ENCODE results near the gene LMO2.

The LMO2 gene

GRCh38 chr11:33899400-33900037, 7.6 kb upstream of the LMO2 start:
- H3K9ac ChIP-seq (ENCODE audit: low read depth, low read length): no peak overlapping the region
- no peaks in the 10 kb centered on the region for H3K36me3 ChIP-seq (ENCODE audit: control insufficient read depth, insufficient read depth, low read length)

DNA sequence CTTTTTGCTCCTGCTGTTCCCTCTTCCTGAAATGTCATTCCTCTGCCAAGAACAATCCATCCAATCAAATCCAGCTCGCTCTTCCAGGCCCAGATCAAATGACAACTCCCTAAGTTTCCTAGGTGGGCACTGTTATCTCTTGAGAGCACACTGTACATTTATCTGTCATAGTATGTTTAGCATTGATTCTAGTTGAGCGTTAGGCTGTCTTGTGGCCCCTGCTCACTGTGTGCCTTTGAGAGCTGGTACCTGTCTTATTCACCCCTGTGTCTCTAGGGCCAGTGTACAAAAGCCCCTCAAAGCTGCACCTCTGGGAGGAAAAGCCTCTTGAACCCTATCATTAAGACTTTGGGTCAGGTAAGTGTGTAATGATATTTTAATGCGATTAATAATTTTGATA, 7.1 kb upstream of the LMO2 start:
- Histone ChIP-seq H3K4me3 (ENCODE audit: low read depth, low read length) (no peak overlapping the region), H3K27me3 (ENCODE audit: control insufficient read depth, insufficient read depth, low read length) (no peaks in the 10 kb centered on the region), H3K9me3 (ENCODE audit: control insufficient read depth, insufficient read depth, low read length) (no peaks in the 10 kb centered on the region), H3K4me1 (ENCODE audit: control insufficient read depth, insufficient read depth, low read length) (peaks cover 4% of the 10 kb centered on the region; the same call in 1 of the 2 replicates), H3K27ac (ENCODE audit: low read depth, low read length) (no peak overlapping the region), H3K9ac (ENCODE audit: low read depth, low read length) (no peak overlapping the region), H3K36me3 (ENCODE audit: control insufficient read depth, insufficient read depth, low read length) (no peaks in the 10 kb centered on the region)

More at GRCh38 chr11:33899400-33900037, 7.6 kb upstream of the LMO2 start:
- no peaks in the 10 kb centered on the region for H3K9me3 ChIP-seq (ENCODE audit: control insufficient read depth, insufficient read depth, low read length)
- H3K4me1 ChIP-seq (ENCODE audit: control insufficient read depth, insufficient read depth, low read length): peaks cover 4% of the 10 kb centered on the region; the same call in 1 of the 2 replicates
- no peak overlapping the region for H3K4me3 ChIP-seq (ENCODE audit: low read depth, low read length)
- no peak overlapping the region for H3K27ac ChIP-seq (ENCODE audit: low read depth, low read length)
- H3K27me3 ChIP-seq (ENCODE audit: control insufficient read depth, insufficient read depth, low read length): no peaks in the 10 kb centered on the region

GRCh38 chr11:33897761-33898375, 6.0 kb upstream of the LMO2 start:
- Histone ChIP-seq H3K4me3 (ENCODE audit: low read depth, low read length) (no peak overlapping the region), H3K9me3 (ENCODE audit: control insufficient read depth, insufficient read depth, low read length) (no peaks in the 10 kb centered on the region), H3K36me3 (ENCODE audit: control insufficient read depth, insufficient read depth, low read length) (no peaks in the 10 kb centered on the region), H3K9ac (ENCODE audit: low read depth, low read length) (no peak overlapping the region), H3K4me1 (ENCODE audit: control insufficient read depth, insufficient read depth, low read length) (peaks cover 4% of the 10 kb centered on the region; the same call in 1 of the 2 replicates), H3K27ac (ENCODE audit: low read depth, low read length) (no peak overlapping the region), H3K27me3 (ENCODE audit: control insufficient read depth, insufficient read depth, low read length) (no peaks in the 10 kb centered on the region)

DNA sequence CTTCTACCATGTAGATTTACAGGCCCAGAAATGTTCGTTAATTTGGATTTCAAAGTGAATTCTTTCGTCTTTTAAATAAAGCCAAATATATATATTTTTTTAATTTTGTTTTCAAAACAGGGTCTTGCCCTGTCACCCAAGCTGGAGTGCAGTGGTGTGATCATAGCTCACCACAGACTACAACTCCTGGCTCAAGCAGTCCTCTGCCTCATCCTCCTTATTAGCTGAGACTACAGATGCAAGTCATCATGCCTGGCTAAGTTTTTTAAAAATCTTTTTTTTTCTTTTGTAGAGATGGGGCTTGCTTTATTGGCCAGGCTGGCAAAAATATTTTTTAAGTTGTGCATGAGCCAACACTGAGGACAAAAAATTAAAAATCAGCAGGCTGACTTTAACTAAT, 5.0 kb upstream of the LMO2 start:
- Histone ChIP-seq H3K4me1 (ENCODE audit: control insufficient read depth, insufficient read depth, low read length) (peaks cover 4% of the 10 kb centered on the region; the same call in 1 of the 2 replicates), H3K36me3 (ENCODE audit: control insufficient read depth, insufficient read depth, low read length) (no peaks in the 10 kb centered on the region), H3K9ac (ENCODE audit: low read depth, low read length) (no peak overlapping the region), H3K9me3 (ENCODE audit: control insufficient read depth, insufficient read depth, low read length) (no peaks in the 10 kb centered on the region), H3K27me3 (ENCODE audit: control insufficient read depth, insufficient read depth, low read length) (no peaks in the 10 kb centered on the region), H3K4me3 (ENCODE audit: low read depth, low read length) (no peak overlapping the region), H3K27ac (ENCODE audit: low read depth, low read length) (no peak overlapping the region)

DNA sequence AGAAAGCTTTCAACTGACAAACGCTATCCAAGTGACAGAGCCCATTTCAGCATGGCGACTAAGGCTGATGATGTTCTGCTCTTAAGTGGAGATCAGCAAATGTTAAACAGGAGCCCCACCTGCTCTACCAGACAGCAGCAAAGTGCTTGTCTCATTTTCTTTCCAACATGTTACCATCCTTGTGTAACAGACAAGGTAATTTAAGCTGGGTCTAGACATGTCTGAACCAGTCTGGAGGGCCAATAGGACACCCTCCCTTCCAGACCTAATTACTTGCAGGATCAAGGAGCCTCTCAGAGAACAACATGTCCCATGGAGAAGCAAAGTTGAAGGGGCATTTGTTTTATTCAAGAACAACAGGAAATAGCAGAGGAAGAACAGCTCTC, 3.9 kb upstream of the LMO2 start:
- H3K27ac ChIP-seq (ENCODE audit: low read depth, low read length): no peak overlapping the region

DNA sequence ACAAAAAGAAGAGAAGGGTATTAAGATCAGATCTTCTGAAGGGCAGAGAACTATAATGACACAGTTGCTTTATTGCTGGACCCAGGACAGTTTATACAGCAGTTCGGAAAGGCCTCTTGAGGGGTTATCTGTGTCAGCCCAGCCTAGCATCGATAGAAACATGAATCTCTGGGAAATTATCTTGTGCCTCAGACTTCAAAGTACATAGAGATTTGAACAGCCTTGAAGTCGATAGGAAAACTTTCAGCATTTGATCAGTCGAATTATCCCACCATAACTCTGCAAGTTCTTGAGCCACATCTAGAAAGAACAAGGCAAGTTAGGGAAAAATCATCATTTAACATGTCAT, 2.5 kb upstream of the LMO2 start:
- Histone ChIP-seq H3K27ac (ENCODE audit: low read depth, low read length) (no peak overlapping the region), H3K27me3 (ENCODE audit: control insufficient read depth, insufficient read depth, low read length) (no peaks in the 10 kb centered on the region), H3K4me3 (ENCODE audit: low read depth, low read length) (no peak overlapping the region), H3K36me3 (ENCODE audit: control insufficient read depth, insufficient read depth, low read length) (no peaks in the 10 kb centered on the region), H3K9ac (ENCODE audit: low read depth, low read length) (no peak overlapping the region), H3K9me3 (ENCODE audit: control insufficient read depth, insufficient read depth, low read length) (no peaks in the 10 kb centered on the region), H3K4me1 (ENCODE audit: control insufficient read depth, insufficient read depth, low read length) (peaks cover 9% of the 10 kb centered on the region; the same call in 1 of the 2 replicates)

More for the DNA sequence above, 3.9 kb upstream of the LMO2 start:
- no peak overlapping the region for H3K9ac ChIP-seq (ENCODE audit: low read depth, low read length)
- no peaks in the 10 kb centered on the region for H3K27me3 ChIP-seq (ENCODE audit: control insufficient read depth, insufficient read depth, low read length)
- H3K36me3 ChIP-seq (ENCODE audit: control insufficient read depth, insufficient read depth, low read length): no peaks in the 10 kb centered on the region
- H3K9me3 ChIP-seq (ENCODE audit: control insufficient read depth, insufficient read depth, low read length): no peaks in the 10 kb centered on the region
- no peak overlapping the region for H3K4me3 ChIP-seq (ENCODE audit: low read depth, low read length)
- peaks cover 9% of the 10 kb centered on the region; the same call in 1 of the 2 replicates for H3K4me1 ChIP-seq (ENCODE audit: control insufficient read depth, insufficient read depth, low read length)

DNA sequence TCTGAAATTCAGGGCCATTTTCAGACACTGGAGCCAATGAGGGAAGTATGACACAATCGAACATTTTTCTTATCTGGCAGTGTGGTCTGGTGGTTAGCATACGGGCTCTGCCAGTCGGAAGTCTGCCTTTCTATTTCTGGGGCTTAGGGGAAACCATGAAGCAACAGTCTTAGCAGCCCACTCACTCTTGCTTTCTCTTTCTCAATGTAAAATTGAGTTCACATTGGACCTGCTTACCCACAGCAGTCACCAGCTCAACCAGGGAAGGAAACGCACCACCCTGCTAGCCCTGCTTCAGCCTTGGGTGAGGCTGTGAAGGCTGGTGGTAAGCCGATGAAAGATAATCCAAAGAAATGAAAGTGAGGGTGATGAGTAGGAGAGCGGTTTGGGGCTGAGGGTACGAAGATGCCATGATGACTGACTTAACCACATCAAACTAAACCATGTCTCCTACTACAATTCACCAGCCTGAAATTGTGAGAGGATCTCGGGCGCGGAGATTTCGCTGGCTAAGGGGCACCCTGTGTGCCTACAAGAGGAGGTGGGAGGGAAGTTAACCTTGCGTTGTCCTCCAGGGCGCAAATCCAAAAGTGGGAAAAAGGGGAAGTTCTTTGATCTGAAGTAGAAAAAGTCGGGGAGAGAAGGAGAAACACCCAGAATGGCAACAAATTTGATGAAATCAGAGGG, 2.0 kb upstream of the LMO2 start:
- no peaks in the 10 kb centered on the region for H3K9me3 ChIP-seq (ENCODE audit: control insufficient read depth, insufficient read depth, low read length)
- no peaks in the 10 kb centered on the region for H3K36me3 ChIP-seq (ENCODE audit: control insufficient read depth, insufficient read depth, low read length)
- no peak overlapping the region for H3K9ac ChIP-seq (ENCODE audit: low read depth, low read length)
- no peaks in the 10 kb centered on the region for H3K27me3 ChIP-seq (ENCODE audit: control insufficient read depth, insufficient read depth, low read length)
- no peak overlapping the region for H3K4me3 ChIP-seq (ENCODE audit: low read depth, low read length)
- no peak overlapping the region for H3K27ac ChIP-seq (ENCODE audit: low read depth, low read length)
- peaks cover 9% of the 10 kb centered on the region; the same call in 1 of the 2 replicates for H3K4me1 ChIP-seq (ENCODE audit: control insufficient read depth, insufficient read depth, low read length)

DNA sequence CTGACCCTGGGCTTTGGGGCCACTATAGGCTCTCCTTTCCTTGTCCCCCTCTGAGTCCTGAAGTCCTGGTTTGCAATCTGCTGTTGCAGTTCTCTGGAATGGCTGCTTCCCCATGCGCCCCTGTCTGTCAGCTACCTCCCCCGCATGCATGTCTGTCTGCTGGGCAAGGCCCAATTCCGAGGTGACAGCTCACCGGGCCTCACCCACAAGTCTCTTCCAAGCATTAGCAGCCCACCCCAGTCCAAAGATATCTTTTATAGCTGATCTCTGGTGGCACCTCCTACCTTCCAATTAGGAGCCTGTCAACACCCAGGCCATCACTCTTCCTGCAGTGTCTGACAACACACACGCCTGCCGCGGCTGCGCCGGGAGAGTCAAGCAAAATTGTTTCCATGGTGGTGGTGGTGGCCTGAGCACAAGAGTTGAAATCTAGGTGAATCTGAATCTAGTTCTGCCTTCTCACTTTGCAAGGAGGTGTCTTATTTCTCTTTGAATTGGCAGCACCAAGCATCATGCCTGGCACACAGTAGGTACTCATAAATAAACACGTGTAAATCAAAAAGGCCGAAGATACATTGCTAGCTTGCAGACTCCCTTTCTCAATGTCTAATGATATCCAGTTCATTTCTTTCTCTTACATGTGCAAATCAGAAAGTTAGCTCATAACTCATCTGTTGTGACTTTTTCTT, 1.2 kb upstream of the LMO2 start:
- Histone ChIP-seq H3K4me3 (ENCODE audit: low read depth, low read length) (no peak overlapping the region), H3K27me3 (ENCODE audit: control insufficient read depth, insufficient read depth, low read length) (no peaks in the 10 kb centered on the region), H3K36me3 (ENCODE audit: control insufficient read depth, insufficient read depth, low read length) (no peaks in the 10 kb centered on the region), H3K4me1 (ENCODE audit: control insufficient read depth, insufficient read depth, low read length) (peaks cover 9% of the 10 kb centered on the region; the same call in 1 of the 2 replicates), H3K9ac (ENCODE audit: low read depth, low read length) (no peak overlapping the region), H3K27ac (ENCODE audit: low read depth, low read length) (no peak overlapping the region), H3K9me3 (ENCODE audit: control insufficient read depth, insufficient read depth, low read length) (no peaks in the 10 kb centered on the region)

GRCh38 chr11:33889821-33890378, 2.0 kb downstream of the LMO2 start:
- Histone ChIP-seq H3K27ac (ENCODE audit: low read depth, low read length) (no peak overlapping the region), H3K9me3 (ENCODE audit: control insufficient read depth, insufficient read depth, low read length) (no peaks in the 10 kb centered on the region), H3K4me1 (ENCODE audit: control insufficient read depth, insufficient read depth, low read length) (0 out of 2 replicates have a peak, but pooled peaks cover 5% of the 10 kb centered on the region), H3K4me3 (ENCODE audit: low read depth, low read length) (no peak overlapping the region), H3K27me3 (ENCODE audit: control insufficient read depth, insufficient read depth, low read length) (no peaks in the 10 kb centered on the region), H3K9ac (ENCODE audit: low read depth, low read length) (no peak overlapping the region), H3K36me3 (ENCODE audit: control insufficient read depth, insufficient read depth, low read length) (no peaks in the 10 kb centered on the region)

GRCh38 chr11:33889296-33889695, 2.6 kb downstream of the LMO2 start:
- Histone ChIP-seq H3K27ac (ENCODE audit: low read depth, low read length) (no peak overlapping the region), H3K36me3 (ENCODE audit: control insufficient read depth, insufficient read depth, low read length) (no peaks in the 10 kb centered on the region), H3K27me3 (ENCODE audit: control insufficient read depth, insufficient read depth, low read length) (no peaks in the 10 kb centered on the region), H3K9me3 (ENCODE audit: control insufficient read depth, insufficient read depth, low read length) (no peaks in the 10 kb centered on the region), H3K4me3 (ENCODE audit: low read depth, low read length) (no peak overlapping the region), H3K4me1 (ENCODE audit: control insufficient read depth, insufficient read depth, low read length) (0 out of 2 replicates have a peak, but pooled peaks cover 5% of the 10 kb centered on the region), H3K9ac (ENCODE audit: low read depth, low read length) (no peak overlapping the region)

Data from HUES48 (cell line).